Heart left ventricle (tissue), 13 donors: Measurements from ENCODE around the gene VWC2L.

Experiments
- CTCF ChIP-seq, 12 donors: fragments of 200-600 bp; sonication (generic) in 4 of 12; IDR thresholded peaks; one replicate each; pipeline versions ENCODE4 v1.5.0 to v1.8.0; 2018 to 2022; ENCODE audit warnings: antibody characterized with exemption in 12 of 12, mild to moderate bottlenecking in 5 of 12
- POLR2A ChIP-seq, 2 donors: fragments of 450-650 bp; IDR thresholded peaks; one replicate each; pipeline ENCODE4 v1.6.1; 2017; ENCODE audit warnings: antibody characterized with exemption in 2 of 2, mild to moderate bottlenecking in 2 of 2, moderate library complexity in 2 of 2
- donor health status: ischemic (EF 13 %, LVEDD 7.1; RV severe dilation, severe dysfunction).
- donor health status: DM: no; HTN: yes; CAD: no.
- donor health status: DM: no; HTN: no; CAD: no.
- donor health status: ischemic (EF 25% LVEDD 6.9; RV normal size, moderate dysfunction).
- donor health status: ischemic (EF 25% LVEDD 5.7; RV mildly dilated, moderate dysfunction).
- donor health status: ischemic (EF 35%, LVEDD 5.7; RV mildly dilated, moderate dysfunction).
- donor health status: nonischemic (EF 11% LVEDD 7.7; RV severe dilation, severe dysfunction).
- donor health status: DM: yes; HTN: yes; CAD: no.
- donor health status: PGD.
- donor health status: ischemic (EF 29% LVEDD 5.4; RV normal size, mild dysfunction).
- donor health status: nonischemic (EF 23%, LVEDD 6.1; RV moderate dilation, normal function).

- TF ChIP-seq CTCF (IDR thresholded peaks at IDR 0.05) (no peak), POLR2A (IDR thresholded peaks at IDR 0.05) (no peak)
Observed at GRCh38 chr2:214549946-214550345, 139.1 kb downstream of the VWC2L start.
